Mucosa of descending colon (tissue), 3 donors: ENCODE results near the gene NEO1. TPM values are rescaled to one million over a fixed set of nuclear protein-coding genes. Genes with fewer than 3 reads are reported as not detected.

Experiments
- ATAC-seq: fragments of 200-7000 bp; cut with Tn5 transposase; one replicate; pipeline ENCODE4 v1.9.1; 2020; ENCODE audit warnings: mild to moderate bottlenecking, moderate library complexity
- DNase-seq, 3 donors: peaks; one replicate each; pipeline ENCODE4 v3.0.0-alpha.2; 2020
- H3K36me3 ChIP-seq: fragments of 200-600 bp; one replicate; pipeline ENCODE4 v1.8.0; 2021; ENCODE audit warnings: low read depth, mild to moderate bottlenecking
- H3K4me1 ChIP-seq: fragments of 200-600 bp; one replicate; pipeline ENCODE4 v1.8.0; 2021; ENCODE audit warnings: low read depth, mild to moderate bottlenecking
- H3K4me3 ChIP-seq: fragments of 200-600 bp; one replicate; pipeline ENCODE4 v1.8.0; 2021; ENCODE audit warnings: mild to moderate bottlenecking
- H3K9me3 ChIP-seq: fragments of 200-600 bp; one replicate; pipeline ENCODE4 v1.8.0; 2021; ENCODE audit warnings: mild to moderate bottlenecking
- CTCF ChIP-seq: fragments of 200-600 bp; IDR thresholded peaks from one replicate; pipeline ENCODE4 v1.8.0; 2022; ENCODE audit warnings: antibody characterized with exemption, mild to moderate bottlenecking
- intact Hi-C, 2 donors: fragments of 100-400 bp; cut with DNase I in 1 of 2; cut with micrococcal nuclease in 1 of 2; formaldehyde crosslinking; loops; one replicate each; pipeline versions ENCODE4 v1.11.0 to v1.11.1; 2022; cut with DNase I, micrococcal nuclease
- total RNA-seq, 3 donors: library from RNA; stranded (reverse); fragmentation: NEBNext Ultra II Directional in 2 of 3; extraction: Animal tissue kit (Norgen Biotek cat#: 25700) in 2 of 3; gene quantifications; one replicate each; pipeline versions ENCODE4 v1.2.1 to v1.2.4, GENCODE V29; 2021 to 2023
- donor health status: DM: no; HTN: no; CAD: no; lungs with moderate emphysema.
- donor health status: DM: no; HTN: no; CAD: no.
- donor health status: DM: no; HTN: yes; CAD: no.

Gene NEO1
- total RNA-seq, 3 donors from 2014 or later, result 106 to 188 (median 166) TPM

GRCh38 chr15:73052653-73053397, 562 bp downstream of the NEO1 start:
- peak; percentile 23 for ATAC-seq
- Histone ChIP-seq H3K36me3 (no peaks in the 10 kb centered on the region), H3K9me3 (no peaks in the 10 kb centered on the region), H3K4me1 (peaks cover 23% of the 10 kb centered on the region), H3K4me3 (peak overlapping the region; percentile 67)
- peak; percentile 65 to 74 (median 71) for DNase-seq
- intact Hi-C loops, result no loop called here
- no peak for TF ChIP-seq CTCF

- Histone ChIP-seq H3K9me3 (no peaks in the 10 kb centered on the region), H3K36me3 (no peaks in the 10 kb centered on the region), H3K4me1 (peaks cover 23% of the 10 kb centered on the region), H3K4me3 (peak overlapping the region; percentile 67)
- no peak for TF ChIP-seq CTCF
- DNase-seq (peak in 1 of 3 donors; percentile 43), ATAC-seq (peak; percentile 22)
- intact Hi-C loops, result no loop called here
Observed at GRCh38 chr15:73053398-73053723, 1.1 kb downstream of the NEO1 start.

- Histone ChIP-seq H3K4me1 (peaks cover 23% of the 10 kb centered on the region), H3K36me3 (no peaks in the 10 kb centered on the region), H3K9me3 (no peaks in the 10 kb centered on the region), H3K4me3 (no peak overlapping the region)
- DNase-seq (peak in 1 of 3 donors; percentile 68), ATAC-seq (peak; percentile 70)
- TF ChIP-seq CTCF, result no peak
- intact Hi-C loops, result no loop called here
Observed at GRCh38 chr15:73054417-73054953, 2.2 kb downstream of the NEO1 start.

GRCh38 chr15:73056460-73056859, 4.2 kb downstream of the NEO1 start:
- Histone ChIP-seq H3K4me3 (no peak overlapping the region), H3K9me3 (no peaks in the 10 kb centered on the region), H3K36me3 (no peaks in the 10 kb centered on the region), H3K4me1 (peaks cover 23% of the 10 kb centered on the region)
- DNase-seq (no peak), ATAC-seq (no peak)
- TF ChIP-seq CTCF, result no peak
- intact Hi-C loops, result no loop called here

GRCh38 chr15:73058437-73058836, 6.2 kb downstream of the NEO1 start:
- ATAC-seq (no peak), DNase-seq (no peak)
- no peak for TF ChIP-seq CTCF
- intact Hi-C loops, result no loop called here
- Histone ChIP-seq H3K4me1 (peaks cover 20% of the 10 kb centered on the region), H3K36me3 (no peaks in the 10 kb centered on the region), H3K9me3 (no peaks in the 10 kb centered on the region), H3K4me3 (no peak overlapping the region)
